Ishikawa (cell line): ENCODE measurements around the gene CFAP92.

Experiments
- CEBPB ChIP-seq: IDR thresholded peaks from 2 replicates; pipeline ENCODE4 v1.6.1; 2012
- CREB1 ChIP-seq: IDR thresholded peaks from 2 replicates; pipeline ENCODE4 v1.6.1; 2012; ENCODE audit warnings: low read depth
- EGR1 ChIP-seq: IDR thresholded peaks from 2 replicates; pipeline ENCODE4 v1.6.1; 2012
- EP300 ChIP-seq: IDR thresholded peaks from 2 replicates; pipeline ENCODE4 v1.6.1; 2012; ENCODE audit warnings: borderline replicate concordance
- NFIC ChIP-seq: IDR thresholded peaks from 2 replicates; pipeline ENCODE4 v1.6.1; 2012
- RAD21 ChIP-seq: IDR thresholded peaks from 2 replicates; pipeline ENCODE4 v1.6.1; 2012; ENCODE audit warnings: low read depth
- REST ChIP-seq: IDR thresholded peaks from 2 replicates; pipeline ENCODE4 v1.6.1; 2012; ENCODE audit warnings: low read depth, mild to moderate bottlenecking
- YY1 ChIP-seq: IDR thresholded peaks from 2 replicates; pipeline ENCODE4 v1.6.1; 2012; ENCODE audit warnings: low read depth

GRCh38 chr3:128973988-128974564, 19.8 kb downstream of the CFAP92 start:
- TF ChIP-seq CEBPB: no peak
- TF ChIP-seq EGR1: no peak
- TF ChIP-seq YY1: no peak
- TF ChIP-seq NFIC: no peak
- TF ChIP-seq CREB1: no peak
- TF ChIP-seq REST: no peak
- TF ChIP-seq RAD21: no peak
- TF ChIP-seq EP300: no peak
